NCI-H510A (cell line): ENCODE results near the gene OPCML.

Source experiments
- DNase-seq: peaks from one replicate; lab custom pipeline; 2025; lab: John Stamatoyannopoulos, UW

OPCML gene

DNA sequence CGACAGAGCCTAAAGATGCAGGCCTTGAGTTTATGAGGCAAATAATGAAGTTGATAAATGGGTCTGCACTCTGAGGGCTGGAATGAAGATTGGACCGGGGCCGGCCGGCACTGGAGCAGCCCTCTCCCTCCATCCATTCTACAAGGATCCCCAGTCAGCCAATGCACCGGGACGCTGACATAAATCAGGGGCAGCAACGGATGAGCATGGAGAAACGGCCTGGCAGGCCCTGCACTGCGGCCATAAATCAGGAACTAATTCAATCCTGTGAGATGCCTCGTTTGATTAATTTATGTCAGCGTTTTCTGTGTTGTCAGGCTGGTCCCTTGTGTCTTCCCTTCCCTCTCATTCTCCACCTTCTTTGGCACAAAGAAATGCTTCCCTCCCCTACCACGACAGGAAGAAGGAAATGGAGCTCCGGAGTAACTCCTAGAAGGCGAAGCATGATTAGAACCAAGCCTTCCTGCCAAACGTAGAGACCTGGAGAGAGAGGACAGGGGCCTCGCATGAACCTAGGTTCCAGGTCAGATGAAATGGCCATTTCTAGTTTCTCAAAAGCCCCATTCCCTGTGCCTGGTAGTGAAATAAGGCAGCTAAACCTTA, 358.4 kb downstream of the OPCML start:
- DNase-seq: no peak

DNA sequence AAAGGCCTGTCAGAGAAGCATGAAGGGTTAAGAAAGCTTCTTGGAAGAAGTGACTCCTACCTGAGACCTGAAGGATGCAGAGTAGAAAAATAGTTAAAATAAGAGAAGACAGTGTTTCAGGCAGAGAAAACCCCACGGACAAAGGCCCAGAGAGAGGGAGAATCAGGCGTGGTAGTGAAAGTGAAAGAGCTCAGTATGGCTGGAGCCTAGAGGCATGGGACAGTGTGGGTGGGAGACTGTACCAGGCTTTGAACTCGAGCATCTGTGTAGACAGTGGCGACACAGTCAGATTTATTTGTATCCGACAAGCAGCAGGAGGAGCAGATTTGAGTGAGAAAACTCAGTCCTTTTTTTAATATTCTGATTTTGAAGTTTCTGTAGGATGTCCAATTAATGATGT, 360.0 kb downstream of the OPCML start:
- DNase-seq: no peak

DNA sequence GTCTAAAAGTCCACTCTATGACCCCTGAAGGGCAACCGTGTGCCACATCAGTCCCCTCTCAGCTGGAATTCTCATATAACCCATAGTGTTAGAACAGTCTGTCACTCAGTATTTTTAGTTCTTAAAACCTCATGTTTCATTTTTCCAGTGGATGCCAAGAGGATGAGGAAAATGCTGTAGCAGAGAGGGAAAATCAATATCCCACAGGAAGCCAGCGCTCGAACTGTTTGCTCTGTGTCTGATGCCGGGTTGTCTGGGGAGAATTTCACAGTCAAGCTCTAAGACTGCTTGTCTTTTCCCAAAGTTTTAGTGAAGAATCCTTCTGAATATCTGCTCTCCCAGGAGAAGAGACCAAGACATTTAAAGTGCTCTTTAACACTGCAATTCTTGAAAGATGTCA, 360.9 kb downstream of the OPCML start:
- DNase-seq: no peak

DNA sequence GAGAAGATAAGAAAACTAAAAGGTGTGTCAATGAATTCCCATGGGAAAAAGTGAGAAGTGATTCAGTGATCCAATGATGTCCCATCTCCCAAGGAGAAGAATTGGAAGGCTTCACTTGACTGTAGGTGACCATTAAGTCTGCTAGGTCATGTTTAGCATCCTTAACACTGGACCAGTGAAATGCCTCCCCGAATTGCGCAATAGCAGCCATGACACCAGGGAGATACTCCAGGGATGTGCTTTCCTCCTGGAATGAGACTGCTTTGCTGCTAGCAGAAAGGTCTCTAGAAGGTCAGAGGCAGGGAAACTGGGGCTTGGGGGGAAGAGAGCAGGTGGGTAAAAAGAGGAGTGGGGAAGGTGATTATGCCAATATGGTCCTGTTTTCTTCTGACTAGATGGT, 364.3 kb downstream of the OPCML start:
- DNase-seq: no peak

DNA sequence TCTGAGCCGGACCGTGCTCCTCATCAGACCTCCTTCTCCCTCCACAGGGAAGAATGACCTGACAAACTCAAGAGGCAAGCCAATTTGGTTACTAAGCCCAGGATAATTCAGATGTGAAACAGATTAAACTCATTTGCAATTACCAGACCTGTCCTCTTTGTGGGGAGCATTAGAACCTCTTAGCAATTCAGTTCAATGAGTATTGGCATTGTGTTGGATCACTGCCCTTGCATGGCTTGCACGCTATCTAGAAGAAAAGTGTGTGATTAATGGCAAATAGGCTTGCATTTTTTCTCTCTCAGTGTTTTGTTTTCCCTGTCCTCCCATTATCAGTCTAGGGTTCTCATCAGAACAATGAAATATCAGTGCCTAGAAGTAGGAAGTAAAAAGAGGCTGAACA, 365.6 kb downstream of the OPCML start:
- DNase-seq: no peak

DNA sequence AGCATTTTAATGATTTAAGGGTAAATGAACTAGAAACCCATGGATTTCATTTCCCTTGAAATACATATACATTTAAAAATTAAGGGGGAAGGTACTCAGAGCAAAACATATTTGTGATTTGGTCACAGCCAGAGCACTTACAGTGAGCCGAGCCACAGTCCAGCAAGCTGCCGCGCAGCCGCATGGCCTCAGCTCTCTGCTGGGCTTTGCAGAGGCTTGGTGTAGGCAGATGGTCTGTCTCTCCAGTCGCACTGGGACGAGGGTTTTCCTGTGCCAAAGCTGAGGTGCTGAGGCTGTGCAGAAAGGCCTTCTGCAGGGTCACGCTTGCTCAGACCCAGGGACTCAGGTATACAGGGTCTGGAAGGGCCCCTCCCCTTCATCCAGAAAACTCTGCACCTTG, 367.3 kb downstream of the OPCML start:
- DNase-seq: no peak

DNA sequence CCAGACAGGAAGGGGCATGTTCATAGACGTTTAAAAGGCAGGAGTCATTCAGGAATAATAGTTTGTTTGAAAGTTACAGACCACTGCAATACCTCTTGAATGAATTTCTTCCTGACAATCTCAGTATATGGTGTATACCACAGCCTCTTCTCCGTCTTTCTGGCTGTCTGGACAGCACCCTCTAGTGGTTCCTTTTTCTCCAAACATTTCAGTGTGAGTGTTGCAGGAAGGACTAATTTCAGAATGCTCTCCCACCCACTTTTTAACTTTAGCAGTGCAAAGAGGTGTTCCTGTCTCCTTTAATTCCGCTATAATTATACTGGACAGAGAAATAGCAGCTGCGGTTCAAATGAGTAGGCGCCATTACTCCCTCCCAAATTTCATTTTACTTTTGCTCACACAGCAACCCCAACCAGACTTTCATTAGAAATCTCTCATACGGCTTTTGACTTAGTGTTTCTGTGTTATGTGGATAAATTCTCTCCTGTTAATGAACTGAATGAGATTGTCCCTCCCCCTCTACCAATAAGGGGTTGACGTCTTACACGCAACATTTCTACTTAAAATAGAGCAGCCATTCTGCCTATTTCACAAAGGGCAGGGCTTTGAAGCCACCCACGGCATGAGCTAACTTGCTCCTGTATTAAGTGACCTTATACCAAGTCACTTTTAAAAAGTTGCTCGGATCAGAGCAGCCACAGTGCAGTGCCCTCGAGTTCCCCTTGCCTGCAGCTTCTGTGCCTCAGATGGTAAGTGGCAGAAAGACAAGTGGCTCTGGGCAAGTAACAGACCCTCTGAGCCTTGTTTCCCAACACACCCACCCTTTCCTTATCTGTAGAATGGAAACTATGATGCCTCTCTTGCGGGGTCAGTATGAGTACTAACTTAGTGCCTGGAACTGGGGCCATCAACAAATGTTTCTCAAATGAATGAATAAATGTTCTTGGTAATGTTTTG, 368.6 kb downstream of the OPCML start:
- DNase-seq: peak; percentile 4

DNA sequence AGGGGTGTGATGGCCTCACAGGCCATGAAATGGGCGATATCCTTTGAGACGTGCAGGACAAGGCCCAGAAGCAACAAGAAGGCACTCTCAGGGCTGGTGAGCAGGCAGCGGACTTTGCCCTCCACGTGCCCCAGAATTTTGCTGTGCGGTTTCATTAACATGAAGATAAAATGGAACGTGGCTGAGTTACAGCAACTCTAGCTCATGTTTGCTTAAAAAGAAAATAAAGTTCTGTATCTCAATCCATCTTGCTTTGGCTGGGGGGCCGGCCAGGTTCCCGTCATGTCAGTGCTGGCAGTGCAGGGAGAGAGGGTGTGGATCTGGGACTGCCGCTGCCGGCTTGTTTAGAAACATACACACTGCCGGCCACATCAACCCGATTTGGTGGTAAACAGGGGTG, 370.1 kb downstream of the OPCML start:
- no peak for DNase-seq

DNA sequence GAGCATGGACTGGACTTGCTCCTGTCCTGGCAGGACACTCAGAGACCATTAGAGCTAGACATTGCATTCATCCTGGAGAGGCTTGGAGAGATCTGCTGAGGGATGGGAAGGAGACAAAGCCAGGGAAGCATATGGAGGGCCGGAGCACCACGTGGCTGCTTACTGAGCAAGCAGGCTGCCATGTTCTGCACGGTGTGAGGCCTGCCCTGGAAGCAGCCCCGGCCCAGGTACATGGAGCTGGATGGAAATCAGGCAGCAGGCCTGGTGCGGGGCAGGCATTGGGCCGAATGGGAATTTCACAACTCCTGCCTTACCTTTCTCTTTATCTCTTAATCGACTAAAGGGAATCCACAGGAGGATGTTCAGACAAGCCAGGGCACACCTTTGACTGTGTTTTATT, 371.5 kb downstream of the OPCML start:
- DNase-seq: no peak

DNA sequence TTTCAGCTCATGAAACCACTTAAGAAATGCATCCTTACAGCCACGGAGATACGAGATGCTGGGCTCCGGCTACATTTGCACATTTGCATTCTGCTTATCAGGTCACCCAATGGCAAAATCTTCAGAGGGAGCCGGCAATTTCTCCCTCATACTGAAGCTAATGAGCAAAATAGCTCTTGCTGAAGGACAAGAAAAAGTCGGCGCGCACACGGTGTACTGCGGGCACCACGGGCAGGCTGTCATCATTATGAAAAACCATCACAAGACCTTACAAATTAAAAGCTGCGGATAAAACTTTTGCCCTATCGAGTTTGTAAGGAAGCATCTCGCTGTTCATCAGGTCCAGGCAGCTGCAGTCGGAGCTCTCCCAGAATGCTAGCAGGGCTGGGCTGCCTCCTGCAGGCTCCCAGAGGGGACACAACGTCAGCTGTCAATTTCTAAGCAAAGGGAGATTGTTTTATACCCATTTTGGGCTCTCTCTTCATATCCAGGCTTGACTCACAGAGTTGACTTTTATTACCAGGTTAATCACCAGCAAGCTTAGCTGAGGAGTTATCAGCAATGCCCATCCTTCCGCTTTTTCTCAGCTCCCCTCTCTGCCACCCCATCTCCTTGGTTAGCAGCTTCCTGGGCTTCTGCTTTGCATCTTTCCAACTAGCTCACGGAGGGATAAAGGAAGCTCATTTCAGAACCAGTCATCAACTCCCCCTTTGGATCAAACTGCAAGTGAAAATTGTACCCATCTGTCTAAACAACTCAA, 375.1 kb downstream of the OPCML start:
- no peak for DNase-seq

DNA sequence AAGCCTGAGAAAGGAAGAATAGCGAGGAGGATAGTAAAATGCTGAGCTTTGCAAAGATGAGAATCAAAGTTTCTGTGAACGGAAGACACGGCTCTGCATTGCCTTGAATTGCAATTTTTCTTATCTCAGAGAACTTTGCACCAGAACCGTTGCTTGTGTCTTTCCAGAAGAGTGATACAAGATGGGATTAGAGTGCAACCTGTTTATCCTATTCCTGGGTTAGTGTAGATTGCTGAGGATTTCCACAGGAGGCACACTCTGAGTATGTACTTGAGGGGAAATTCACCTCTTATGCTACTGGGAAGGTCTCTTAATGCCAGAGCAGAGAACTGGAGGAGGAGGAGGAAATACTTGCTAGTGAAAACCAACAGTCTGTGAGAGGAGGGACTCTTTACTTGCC, 377.5 kb downstream of the OPCML start:
- no peak for DNase-seq

DNA sequence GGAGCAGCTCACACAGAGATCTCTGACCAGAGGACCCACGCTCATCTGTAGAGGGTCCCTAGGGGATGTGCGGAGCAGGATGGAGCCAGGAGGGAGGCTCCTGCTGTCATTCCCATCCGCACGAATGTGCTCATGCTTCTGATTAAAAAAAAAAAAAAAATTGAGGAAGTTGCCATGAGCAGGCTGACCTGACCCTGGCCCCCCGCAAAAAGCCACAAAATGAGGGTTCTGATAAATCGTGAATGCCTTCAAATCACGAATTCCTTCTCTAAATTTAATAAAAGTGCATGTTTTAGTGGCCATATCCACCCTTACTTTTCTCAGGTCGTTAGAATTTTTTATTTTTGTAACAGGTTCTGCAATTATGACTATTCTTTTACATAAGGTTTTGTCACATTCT, 378.2 kb downstream of the OPCML start:
- no peak for DNase-seq

DNA sequence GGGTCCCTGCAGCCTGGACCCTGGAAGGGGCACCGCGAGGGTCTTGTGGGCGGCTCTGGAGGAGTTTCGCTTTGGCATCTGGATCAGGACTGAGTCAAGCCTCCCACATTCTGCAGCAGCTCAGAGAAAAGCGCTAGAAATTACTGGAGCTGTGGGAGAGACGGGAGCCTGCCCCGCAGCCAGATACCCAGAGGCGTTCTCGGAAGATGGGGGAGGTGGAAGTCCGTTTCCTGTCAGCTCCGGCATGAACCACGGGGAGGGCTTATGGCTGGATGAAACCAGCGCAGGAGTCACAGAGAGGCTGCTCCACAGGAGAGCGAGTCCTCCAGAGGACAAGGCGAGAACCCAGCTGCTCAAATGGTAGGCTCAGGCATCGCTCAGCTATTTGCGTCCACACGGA, 379.3 kb downstream of the OPCML start:
- no peak for DNase-seq

DNA sequence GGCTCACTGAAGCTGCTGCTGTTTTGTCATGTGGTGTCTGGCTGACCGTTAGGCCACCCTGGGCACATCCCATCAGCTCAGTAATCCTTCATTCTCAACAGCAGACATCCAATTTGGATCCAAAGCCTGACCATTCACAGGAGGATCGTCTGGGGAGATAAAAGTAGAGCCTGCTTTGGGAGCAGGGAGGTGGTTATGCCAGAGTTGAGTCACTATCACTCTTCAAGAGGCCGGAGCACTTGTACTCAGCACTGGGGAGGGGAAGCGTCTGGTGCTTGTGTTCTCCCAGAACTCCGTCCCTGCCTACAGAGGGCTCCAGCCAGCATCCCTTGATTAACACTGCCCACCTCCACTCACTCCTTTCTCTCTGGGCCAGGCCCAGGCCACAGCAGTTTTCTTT, 382.6 kb downstream of the OPCML start:
- DNase-seq: no peak

DNA sequence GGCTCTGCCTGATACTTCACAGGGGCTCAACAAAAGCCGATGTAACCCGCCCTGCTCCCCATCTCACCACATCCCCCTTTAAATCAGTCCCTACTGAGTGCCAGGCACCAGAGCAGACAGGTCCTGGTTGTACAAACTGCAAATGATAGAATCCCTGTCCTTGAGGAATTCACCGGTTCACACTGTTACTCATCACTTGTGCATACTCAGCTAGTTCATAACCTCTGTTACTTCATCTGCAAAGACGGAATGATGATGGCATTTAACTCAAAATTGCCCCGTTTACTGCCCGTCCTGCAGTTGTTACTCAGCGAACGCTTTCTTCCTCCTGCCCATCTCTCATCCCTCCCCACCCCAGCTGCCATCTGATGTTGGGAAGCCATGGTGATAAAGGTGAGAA, 384.7 kb downstream of the OPCML start:
- DNase-seq: no peak

DNA sequence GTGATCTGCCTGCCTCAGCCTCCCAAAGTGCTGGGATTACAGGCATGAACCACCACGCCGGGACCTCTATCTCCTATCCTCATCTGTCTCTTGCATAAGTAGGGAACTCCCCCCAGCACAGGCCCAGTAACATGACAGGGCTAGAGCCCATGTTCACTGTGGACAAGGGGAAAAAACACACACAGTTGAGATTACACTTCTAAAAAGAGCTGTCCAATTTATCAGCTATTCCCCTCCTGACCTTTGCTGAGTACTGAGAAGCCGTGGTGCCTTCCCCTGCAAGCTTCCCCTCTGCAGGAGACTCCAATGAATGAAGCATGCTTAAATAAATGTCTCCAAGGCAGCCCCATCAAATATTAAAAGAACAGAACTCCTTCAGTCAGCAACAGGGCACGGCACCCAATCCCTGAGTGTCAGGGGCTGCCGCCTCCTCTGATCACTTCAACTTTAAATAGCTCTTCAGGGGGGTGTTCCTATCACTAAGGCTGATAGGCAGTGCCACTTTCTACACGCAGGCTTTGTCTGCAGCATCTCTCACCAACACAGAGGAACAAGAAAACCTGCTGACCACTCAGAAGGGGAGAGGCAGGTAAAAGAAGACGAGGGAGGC, 385.5 kb downstream of the OPCML start:
- DNase-seq: no peak

DNA sequence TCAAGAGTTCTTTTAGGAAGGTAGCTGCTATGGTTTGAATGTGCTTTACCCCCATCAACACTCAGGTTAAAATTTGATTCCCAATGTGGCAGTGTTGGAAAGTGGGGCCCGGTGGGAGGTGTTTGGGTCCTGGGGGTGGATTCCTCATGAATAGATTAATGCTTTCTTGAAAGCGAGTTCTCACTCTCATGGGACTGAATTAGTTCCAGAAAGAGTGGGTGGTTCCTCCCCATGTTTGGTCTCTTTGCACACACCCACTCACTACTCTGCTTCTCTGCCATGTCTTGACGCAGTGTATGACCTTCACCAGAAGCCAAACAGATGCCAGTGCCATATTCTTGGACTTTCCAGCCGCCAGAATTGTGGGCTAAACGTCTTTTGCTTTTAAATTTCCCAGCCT, 394.4 kb downstream of the OPCML start:
- no peak for DNase-seq

DNA sequence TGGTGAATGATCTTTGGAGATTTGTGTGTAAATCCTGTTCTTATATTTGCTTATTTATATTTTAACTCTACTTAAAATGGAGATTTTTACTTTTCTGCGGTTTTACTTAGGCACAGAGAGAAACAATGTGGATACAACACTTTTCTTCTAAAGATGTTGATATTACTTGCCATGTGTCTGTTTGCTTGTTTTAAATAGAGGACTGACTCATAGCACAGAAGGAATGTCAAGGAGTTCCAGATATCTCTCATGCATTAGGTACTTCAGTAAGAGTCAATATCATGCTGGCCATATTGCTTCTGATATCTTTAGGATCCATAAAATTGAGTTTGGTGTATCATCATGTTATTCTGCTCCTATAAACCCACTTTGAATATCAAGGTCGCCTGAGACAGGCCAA, 395.0 kb downstream of the OPCML start:
- no peak for DNase-seq

DNA sequence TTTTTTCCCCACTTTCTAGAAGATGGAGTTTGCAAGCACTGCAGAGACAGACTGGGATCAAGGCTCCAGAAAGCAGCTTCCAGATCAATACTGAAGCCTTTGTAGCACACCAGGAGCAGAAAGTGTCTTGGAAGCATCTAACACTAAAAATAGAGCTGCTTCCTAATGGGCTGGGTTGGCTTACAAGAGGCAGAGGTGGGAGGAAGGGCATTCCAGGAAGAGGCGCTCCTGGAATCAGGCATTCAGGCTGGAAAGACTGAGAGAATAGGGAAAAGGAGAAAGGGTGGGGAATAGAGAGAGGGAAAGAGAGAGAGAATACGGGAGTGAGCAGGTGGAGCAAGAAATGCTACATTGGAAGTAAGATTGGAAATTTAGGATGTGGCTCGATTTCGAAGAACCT, 395.9 kb downstream of the OPCML start:
- no peak for DNase-seq

DNA sequence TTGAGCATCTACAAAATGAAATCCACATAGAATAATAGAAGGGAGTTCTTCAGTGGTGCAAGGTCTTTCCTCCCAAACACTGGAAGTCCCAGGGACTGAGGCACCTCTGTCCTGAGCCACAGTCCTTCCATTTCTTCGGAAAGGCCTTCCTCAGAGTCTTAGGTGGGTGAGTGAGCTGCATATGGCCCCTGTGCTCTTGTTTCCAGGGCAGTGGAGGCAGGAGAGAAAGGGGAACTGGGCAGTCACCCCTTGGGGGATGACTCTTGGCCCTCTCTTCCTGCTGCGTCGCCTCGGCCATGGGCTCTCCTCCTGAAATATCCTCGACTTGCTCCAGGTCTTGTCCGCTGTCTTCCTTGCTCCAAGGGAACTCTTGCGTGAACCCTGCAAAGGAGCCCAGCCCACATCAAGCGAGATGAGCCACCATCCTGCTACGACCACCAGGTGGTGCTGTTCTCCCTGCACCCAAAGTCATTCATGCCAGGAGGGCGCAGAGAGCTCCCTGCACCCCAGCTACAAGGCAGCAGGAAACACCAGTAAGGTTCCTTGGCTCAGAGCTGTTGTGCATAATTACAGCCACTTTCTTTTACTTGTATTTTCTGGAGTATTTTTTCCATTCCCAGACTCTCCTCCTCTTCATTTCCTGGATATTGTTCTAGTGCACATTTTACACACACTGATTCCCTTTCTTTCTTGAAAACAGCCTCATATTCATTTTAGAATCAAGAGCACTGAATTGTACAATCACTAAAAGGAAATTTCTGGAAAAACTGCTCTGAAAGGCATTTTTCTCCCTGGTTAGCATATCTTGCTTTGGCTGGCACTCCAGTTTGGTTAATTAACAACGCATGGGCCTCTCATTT, 397.8 kb downstream of the OPCML start:
- peak; percentile 5 for DNase-seq

DNA sequence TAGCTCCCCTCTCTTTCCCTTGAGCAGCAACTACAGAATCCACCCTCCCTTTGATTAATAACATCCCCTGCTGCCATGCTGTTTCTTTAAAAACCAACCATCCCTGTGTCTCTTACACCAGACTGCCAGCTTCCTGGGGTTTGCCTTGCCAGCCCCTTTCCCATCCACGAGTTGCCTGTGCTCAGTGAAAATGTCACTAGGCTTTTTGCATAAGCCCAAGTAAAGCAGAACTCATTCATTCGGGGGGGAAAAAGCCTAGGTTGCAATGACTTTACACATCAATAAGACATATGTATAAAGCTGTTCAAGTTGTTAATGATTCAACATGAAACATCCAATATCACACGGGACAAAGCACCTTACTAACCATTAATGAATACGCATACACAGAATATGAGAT, 398.7 kb downstream of the OPCML start:
- DNase-seq: no peak

DNA sequence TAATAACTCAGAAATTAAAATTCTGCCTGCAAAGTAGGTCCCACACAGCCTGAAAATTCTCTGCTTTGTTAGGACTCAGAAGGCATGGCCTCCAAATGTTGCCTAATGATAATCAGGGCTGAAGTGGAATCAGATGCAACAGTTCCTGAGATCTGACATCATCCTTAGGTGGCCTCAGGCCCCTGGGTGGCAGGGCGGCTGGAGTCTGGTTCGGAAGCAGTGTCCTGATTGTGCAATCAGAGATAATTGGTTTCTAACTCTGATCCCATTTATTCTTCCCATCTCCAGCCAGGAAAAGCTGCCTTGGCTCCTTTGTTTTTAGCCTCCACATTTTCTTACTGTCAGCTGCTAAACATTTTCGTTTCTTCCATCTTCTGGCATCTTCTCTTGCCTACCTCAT, 399.3 kb downstream of the OPCML start:
- no peak for DNase-seq
